SK-N-SH treated with all-trans-retinoic acid at 6 μM for 48 hours (cell line): Measurements from ENCODE around the gene GYG1.

Experiments used
- ARNTL ChIP-seq: fragments of 450-650 bp; formaldehyde crosslinking; IDR thresholded peaks from 2 replicates; pipeline ENCODE4 v1.5.0; 2020; ENCODE audit warnings: low read depth, mild to moderate bottlenecking, moderate library complexity, borderline replicate concordance
- BACH2 ChIP-seq: fragments of 250-450 bp; sonication (Bioruptor Pico); IDR thresholded peaks from 2 replicates; pipeline ENCODE4 v1.9.0; 2021; ENCODE audit warnings: mild to moderate bottlenecking, borderline replicate concordance
- CSDC2 ChIP-seq: fragments of 250-450 bp; sonication (Bioruptor Pico); IDR thresholded peaks from 2 replicates; pipeline ENCODE4 v1.5.0; 2020; ENCODE audit warnings: mild to moderate bottlenecking, moderate library complexity
- RARB ChIP-seq: fragments of 250-450 bp; sonication (Bioruptor Pico); IDR thresholded peaks from 2 replicates; pipeline ENCODE4 v1.8.0; 2021; ENCODE audit warnings: mild to moderate bottlenecking, moderate library complexity
- SNAI2 ChIP-seq: fragments of 250-450 bp; sonication (Bioruptor Pico); IDR thresholded peaks from 2 replicates; pipeline ENCODE4 v1.5.0; 2020; ENCODE audit warnings: mild to moderate bottlenecking, moderate library complexity
- TOX ChIP-seq: fragments of 250-450 bp; sonication (Bioruptor Pico); IDR thresholded peaks from 2 replicates; pipeline ENCODE4 v1.8.0; 2021; ENCODE audit warnings: mild to moderate bottlenecking, moderate library complexity, borderline replicate concordance
- ZFP30 ChIP-seq: fragments of 450-650 bp; formaldehyde crosslinking; IDR thresholded peaks from 2 replicates; pipeline ENCODE4 v1.5.0; 2022; ENCODE audit warnings: mild to moderate bottlenecking, moderate library complexity
- ZNF70 ChIP-seq: fragments of 450-650 bp; formaldehyde crosslinking; IDR thresholded peaks from 2 replicates; pipeline ENCODE4 v1.5.0; 2020; ENCODE audit warnings: mild to moderate bottlenecking, moderate library complexity

GRCh38 chr3:149038322-149038721 is 47.0 kb downstream of the GYG1 start:
- TF ChIP-seq ZNF70 (CRISPR knock-in tag) = no peak
- TF ChIP-seq ARNTL (CRISPR knock-in tag) = no peak
- TF ChIP-seq CSDC2 (CRISPR knock-in tag) = no peak
- TF ChIP-seq SNAI2 = no peak
- no peak for TF ChIP-seq TOX
- TF ChIP-seq BACH2 (CRISPR knock-in tag) = no peak
- TF ChIP-seq ZFP30 = no peak
- no peak for TF ChIP-seq RARB (CRISPR knock-in tag)
